Skeletal muscle tissue (tissue), 4 donors: Measurements from ENCODE around the gene LST1. TPM values are rescaled to one million over a fixed set of nuclear protein-coding genes. Genes with fewer than 3 reads are reported as not detected.
"Not testable (repeated sequence)": the region's sequence is repeated elsewhere in the genome, so short reads cannot be mapped to it uniquely, and the experiment has no call there.

Source experiments
- H3K27ac ChIP-seq: one replicate; pipeline ENCODE4 v1.7.0; 2013; ENCODE audit warnings: mild to moderate bottlenecking, low read depth, low read length, inconsistent platforms
- H3K27me3 ChIP-seq, 3 donors: one replicate each; pipeline ENCODE4 v1.7.0; 2013; ENCODE audit warnings: low read length in 3 of 3; ENCODE audit not compliant: control insufficient read depth in 3 of 3, insufficient read depth in 3 of 3
- H3K36me3 ChIP-seq, 3 donors: one replicate each; pipeline ENCODE4 v1.7.0; 2013; ENCODE audit warnings: low read length in 3 of 3; ENCODE audit not compliant: control insufficient read depth in 3 of 3, insufficient read depth in 3 of 3
- H3K4me1 ChIP-seq, 3 donors: one replicate each; pipeline ENCODE4 v1.7.0; 2013; ENCODE audit warnings: low read length in 3 of 3, mild to moderate bottlenecking in 3 of 3; ENCODE audit not compliant: control insufficient read depth in 3 of 3, insufficient read depth in 3 of 3
- H3K4me3 ChIP-seq, 3 donors: one replicate each; pipeline ENCODE4 v1.7.0; 2013; ENCODE audit warnings: low read length in 3 of 3
- H3K9ac ChIP-seq, 3 donors: one replicate each; pipeline ENCODE4 v1.7.0; 2013; ENCODE audit warnings: low read length in 3 of 3, mild to moderate bottlenecking in 3 of 3, moderate library complexity in 2 of 3, low read depth in 1 of 3
- H3K9me3 ChIP-seq, 3 donors: one replicate each; pipeline ENCODE4 v1.7.0; 2013; ENCODE audit warnings: low read length in 3 of 3; ENCODE audit not compliant: control insufficient read depth in 3 of 3
- total RNA-seq: library from RNA; depleted of rRNA; stranded (reverse); fragments of >200 nt; gene quantifications from one replicate; pipeline ENCODE4 v1.2.3, GENCODE V29; 2014
- donor health status: Osteomylitis.

The LST1 gene
- total RNA-seq, 1 donor from 2014 or later: 3.7 TPM

GRCh38 chr6:31546958-31547726, 38.9 kb upstream of the LST1 start, which contains the start of gene NFKBIL1:
TSS of gene NFKBIL1 (plus strand) at chr6:31547608. CDS start at chr6:31547695, 87 bp downstream.
- H3K27ac ChIP-seq: peak within 1 kb of the TSS; percentile 87
- no peaks in the 10 kb centered on the region for H3K27me3 ChIP-seq
- H3K4me3 ChIP-seq: peak within 1 kb of the TSS; percentile 58 to 82 (median 72)
- no peaks in the 10 kb centered on the region for H3K9me3 ChIP-seq
- peaks cover 20 to 40% (median 31%) of the 10 kb centered on the region in 3 donors for H3K4me1 ChIP-seq
- peak within 1 kb of the TSS; percentile 69 to 83 (median 77) for H3K9ac ChIP-seq
- H3K36me3 ChIP-seq: peaks cover 3 to 22% (median 21%) of the 10 kb centered on the region in 3 donors

GRCh38 chr6:31547727-31548543, 38.1 kb upstream of the LST1 start:
- Histone ChIP-seq H3K27ac (peak overlapping the region; percentile 87), H3K9me3 (no peaks in the 10 kb centered on the region), H3K4me1 (peaks cover 19 to 35% (median 29%) of the 10 kb centered on the region in 3 donors), H3K9ac (peak overlapping the region; percentile 69 to 83 (median 77)), H3K27me3 (no peaks in the 10 kb centered on the region), H3K4me3 (peak overlapping the region; percentile 58 to 82 (median 72)), H3K36me3 (peaks cover 3 to 22% (median 21%) of the 10 kb centered on the region in 3 donors)

GRCh38 chr6:31548544-31548873, 37.6 kb upstream of the LST1 start:
- H3K27ac ChIP-seq: peak overlapping the region; percentile 87
- H3K36me3 ChIP-seq: peaks cover 3 to 25% (median 21%) of the 10 kb centered on the region in 3 donors
- peak overlapping the region; percentile 69 to 83 (median 77) for H3K9ac ChIP-seq
- H3K4me3 ChIP-seq: peak overlapping the region; percentile 58 to 82 (median 72)
- H3K9me3 ChIP-seq: no peaks in the 10 kb centered on the region
- H3K4me1 ChIP-seq: peaks cover 14 to 30% (median 26%) of the 10 kb centered on the region in 3 donors
- H3K27me3 ChIP-seq: no peaks in the 10 kb centered on the region

- H3K27ac ChIP-seq, H3K27me3 ChIP-seq, H3K4me3 ChIP-seq, H3K9ac ChIP-seq, H3K9me3 ChIP-seq: not testable (repeated sequence)
- Histone ChIP-seq H3K36me3 (peaks cover 3 to 27% (median 27%) of the 10 kb centered on the region in 3 donors), H3K4me1 (peaks cover 13 to 24% (median 22%) of the 10 kb centered on the region in 3 donors)
Measured at GRCh38 chr6:31551371-31551770, 34.7 kb upstream of the LST1 start.

- Histone ChIP-seq H3K9me3 (no peaks in the 10 kb centered on the region), H3K9ac (no peak overlapping the region), H3K27ac (no peak overlapping the region), H3K27me3 (no peaks in the 10 kb centered on the region), H3K36me3 (peaks cover 24 to 29% (median 29%) of the 10 kb centered on the region in 3 donors), H3K4me3 (no peak overlapping the region), H3K4me1 (peaks cover 27 to 42% (median 37%) of the 10 kb centered on the region in 3 donors)
Measured at GRCh38 chr6:31556307-31556706, 29.8 kb upstream of the LST1 start.

- Histone ChIP-seq H3K27ac (peak overlapping the region; percentile 33), H3K36me3 (peaks cover 24 to 29% (median 28%) of the 10 kb centered on the region in 3 donors)
Measured at GRCh38 chr6:31557443-31558317, 28.4 kb upstream of the LST1 start.

GRCh38 chr6:31558318-31558625, 27.8 kb upstream of the LST1 start:
- H3K27ac ChIP-seq: peak overlapping the region; percentile 33
- peak overlapping the region in 1 of 3 donors; percentile 29 for H3K4me3 ChIP-seq
- H3K36me3 ChIP-seq: peaks cover 24 to 28% (median 28%) of the 10 kb centered on the region in 3 donors

More at GRCh38 chr6:31557443-31558317, 28.4 kb upstream of the LST1 start:
- Histone ChIP-seq H3K9me3 (no peaks in the 10 kb centered on the region), H3K9ac (peak overlapping the region in 1 of 3 donors; percentile 40), H3K27me3 (no peaks in the 10 kb centered on the region), H3K4me3 (peak overlapping the region in 1 of 3 donors; percentile 6), H3K4me1 (peaks cover 27 to 42% (median 37%) of the 10 kb centered on the region in 3 donors)

GRCh38 chr6:31558631-31559500, 27.2 kb upstream of the LST1 start:
- Histone ChIP-seq H3K9ac (peak overlapping the region in 2 of 3 donors; percentile 23 to 45), H3K27me3 (no peaks in the 10 kb centered on the region), H3K36me3 (peaks cover 24 to 28% (median 24%) of the 10 kb centered on the region in 3 donors), H3K4me3 (peak overlapping the region in 2 of 3 donors; percentile 4 to 29), H3K9me3 (no peaks in the 10 kb centered on the region), H3K27ac (peak overlapping the region; percentile 69), H3K4me1 (peaks cover 27 to 42% (median 37%) of the 10 kb centered on the region in 3 donors)

More at GRCh38 chr6:31558318-31558625, 27.8 kb upstream of the LST1 start:
- Histone ChIP-seq H3K9ac (peak overlapping the region in 1 of 3 donors; percentile 16), H3K27me3 (no peaks in the 10 kb centered on the region), H3K4me1 (peaks cover 27 to 42% (median 37%) of the 10 kb centered on the region in 3 donors), H3K9me3 (no peaks in the 10 kb centered on the region)
